ENCODE results near the gene ASPSCR1. TPM values are rescaled to one million over a fixed set of nuclear protein-coding genes. Genes with fewer than 3 reads are reported as not detected.
A peak's percentile ranks its signal among the peaks of the same experiment; 100 is the strongest.

The ASPSCR1 gene
- total and polyA plus RNA-seq, 2 of the 13 experiments (the other 11 are each of a cell fraction or from before 2014, with no cell fraction given): 274 to 314 TPM

DNA sequence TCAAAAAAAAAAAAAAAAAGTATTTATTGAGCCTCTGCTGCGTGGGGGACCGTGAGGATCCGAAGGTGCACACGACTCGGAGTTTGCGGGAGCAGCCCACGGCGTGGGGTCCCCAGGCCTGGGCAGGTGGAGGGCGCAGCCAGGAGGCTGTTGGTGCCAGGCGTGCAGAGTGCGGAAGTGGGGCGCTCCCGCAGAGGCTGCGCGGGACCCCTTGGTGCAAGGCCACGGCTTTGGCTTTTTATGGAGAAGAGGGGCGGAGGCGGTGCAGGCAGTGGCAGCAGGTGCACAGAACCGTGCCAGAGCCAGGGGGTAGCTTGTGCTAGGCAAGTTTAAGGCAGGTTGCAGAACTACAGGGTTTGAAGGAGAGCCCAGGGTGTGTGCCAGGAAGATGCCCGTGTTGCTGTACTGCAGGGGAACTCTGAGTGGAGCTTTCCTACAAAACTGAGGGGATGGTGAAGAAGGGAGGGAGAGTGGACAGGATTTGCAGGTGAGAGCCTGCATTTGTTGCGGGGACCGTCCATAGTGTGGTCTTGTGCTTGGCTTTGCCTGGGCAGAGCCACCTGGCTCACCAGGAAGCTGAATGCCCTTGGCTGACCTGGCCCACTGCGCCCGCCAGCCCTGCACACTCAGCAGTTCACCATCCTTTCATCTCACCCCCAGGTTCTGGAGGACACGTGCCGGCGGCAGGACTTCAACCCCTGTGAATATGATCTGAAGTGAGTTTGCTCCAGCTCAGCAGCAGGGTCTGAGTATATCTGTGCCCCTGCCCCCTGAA lies 1.3 kb downstream of the ASPSCR1 start (continued):
- TF ChIP-seq ELF3 (CRISPR knock-in tag; IDR thresholded peaks at IDR 0.05) (0 out of 2 replicates have a peak, but pooled peaks have one; percentile 12), TOE1 (CRISPR knock-in tag; IDR thresholded peaks at IDR 0.05) (no peak), ELF1 (CRISPR knock-in tag; IDR thresholded peaks at IDR 0.05) (peak; percentile 30; the same call in 1 of the 2 replicates), POLR2G (IDR thresholded peaks at IDR 0.05; ENCODE audit: low read depth, low read length) (peak; percentile 21; the same call in 1 of the 2 replicates), KDM4B (CRISPR knock-in tag; IDR thresholded peaks at IDR 0.05) (no peak), MAFF (IDR thresholded peaks at IDR 0.05; ENCODE audit: low read depth, low read length) (peak; percentile 79), ATRX (CRISPR knock-in tag; IDR thresholded peaks at IDR 0.05; ENCODE audit: borderline replicate concordance) (no peak), POLR2A (IDR thresholded peaks at IDR 0.05; ENCODE audit: insufficient read depth in 1 of 2, low read depth in 2 of 2, low read length in 2 of 2) (peak; percentile 4 to 60; a peak in 2 of 4 replicates), ZSCAN21 (CRISPR knock-in tag; IDR thresholded peaks at IDR 0.05; ENCODE audit: borderline replicate concordance) (0 out of 2 replicates have a peak, but pooled peaks have one; percentile 35), SIN3B (IDR thresholded peaks at IDR 0.05; ENCODE audit: low read length) (no peak), HNF4A (CRISPR knock-in tag; IDR thresholded peaks at IDR 0.05) (peak; percentile 64), MAFG (CRISPR knock-in tag; IDR thresholded peaks at IDR 0.05) (peak; percentile 69; the same call in 1 of the 2 replicates), ZNF225 (CRISPR knock-in tag; IDR thresholded peaks at IDR 0.05) (no peak), KDM5B (CRISPR knock-in tag; IDR thresholded peaks at IDR 0.05; ENCODE audit: borderline replicate concordance) (no peak), ZNF3 (CRISPR knock-in tag; IDR thresholded peaks at IDR 0.05) (no peak), ZSCAN29 (CRISPR knock-in tag; conservative IDR thresholded peaks at IDR 0.05) (no peak)
- TF ChIP-seq, protein P1, sequence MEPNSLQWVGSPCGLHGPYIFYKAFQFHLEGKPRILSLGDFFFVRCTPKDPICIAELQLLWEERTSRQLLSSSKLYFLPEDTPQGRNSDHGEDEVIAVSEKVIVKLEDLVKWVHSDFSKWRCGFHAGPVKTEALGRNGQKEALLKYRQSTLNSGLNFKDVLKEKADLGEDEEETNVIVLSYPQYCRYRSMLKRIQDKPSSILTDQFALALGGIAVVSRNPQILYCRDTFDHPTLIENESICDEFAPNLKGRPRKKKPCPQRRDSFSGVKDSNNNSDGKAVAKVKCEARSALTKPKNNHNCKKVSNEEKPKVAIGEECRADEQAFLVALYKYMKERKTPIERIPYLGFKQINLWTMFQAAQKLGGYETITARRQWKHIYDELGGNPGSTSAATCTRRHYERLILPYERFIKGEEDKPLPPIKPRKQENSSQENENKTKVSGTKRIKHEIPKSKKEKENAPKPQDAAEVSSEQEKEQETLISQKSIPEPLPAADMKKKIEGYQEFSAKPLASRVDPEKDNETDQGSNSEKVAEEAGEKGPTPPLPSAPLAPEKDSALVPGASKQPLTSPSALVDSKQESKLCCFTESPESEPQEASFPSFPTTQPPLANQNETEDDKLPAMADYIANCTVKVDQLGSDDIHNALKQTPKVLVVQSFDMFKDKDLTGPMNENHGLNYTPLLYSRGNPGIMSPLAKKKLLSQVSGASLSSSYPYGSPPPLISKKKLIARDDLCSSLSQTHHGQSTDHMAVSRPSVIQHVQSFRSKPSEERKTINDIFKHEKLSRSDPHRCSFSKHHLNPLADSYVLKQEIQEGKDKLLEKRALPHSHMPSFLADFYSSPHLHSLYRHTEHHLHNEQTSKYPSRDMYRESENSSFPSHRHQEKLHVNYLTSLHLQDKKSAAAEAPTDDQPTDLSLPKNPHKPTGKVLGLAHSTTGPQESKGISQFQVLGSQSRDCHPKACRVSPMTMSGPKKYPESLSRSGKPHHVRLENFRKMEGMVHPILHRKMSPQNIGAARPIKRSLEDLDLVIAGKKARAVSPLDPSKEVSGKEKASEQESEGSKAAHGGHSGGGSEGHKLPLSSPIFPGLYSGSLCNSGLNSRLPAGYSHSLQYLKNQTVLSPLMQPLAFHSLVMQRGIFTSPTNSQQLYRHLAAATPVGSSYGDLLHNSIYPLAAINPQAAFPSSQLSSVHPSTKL (CRISPR knock-in tag; IDR thresholded peaks at IDR 0.05): 0 out of 2 replicates have a peak, but pooled peaks have one; percentile 38
- TF ChIP-seq, protein P2, sequence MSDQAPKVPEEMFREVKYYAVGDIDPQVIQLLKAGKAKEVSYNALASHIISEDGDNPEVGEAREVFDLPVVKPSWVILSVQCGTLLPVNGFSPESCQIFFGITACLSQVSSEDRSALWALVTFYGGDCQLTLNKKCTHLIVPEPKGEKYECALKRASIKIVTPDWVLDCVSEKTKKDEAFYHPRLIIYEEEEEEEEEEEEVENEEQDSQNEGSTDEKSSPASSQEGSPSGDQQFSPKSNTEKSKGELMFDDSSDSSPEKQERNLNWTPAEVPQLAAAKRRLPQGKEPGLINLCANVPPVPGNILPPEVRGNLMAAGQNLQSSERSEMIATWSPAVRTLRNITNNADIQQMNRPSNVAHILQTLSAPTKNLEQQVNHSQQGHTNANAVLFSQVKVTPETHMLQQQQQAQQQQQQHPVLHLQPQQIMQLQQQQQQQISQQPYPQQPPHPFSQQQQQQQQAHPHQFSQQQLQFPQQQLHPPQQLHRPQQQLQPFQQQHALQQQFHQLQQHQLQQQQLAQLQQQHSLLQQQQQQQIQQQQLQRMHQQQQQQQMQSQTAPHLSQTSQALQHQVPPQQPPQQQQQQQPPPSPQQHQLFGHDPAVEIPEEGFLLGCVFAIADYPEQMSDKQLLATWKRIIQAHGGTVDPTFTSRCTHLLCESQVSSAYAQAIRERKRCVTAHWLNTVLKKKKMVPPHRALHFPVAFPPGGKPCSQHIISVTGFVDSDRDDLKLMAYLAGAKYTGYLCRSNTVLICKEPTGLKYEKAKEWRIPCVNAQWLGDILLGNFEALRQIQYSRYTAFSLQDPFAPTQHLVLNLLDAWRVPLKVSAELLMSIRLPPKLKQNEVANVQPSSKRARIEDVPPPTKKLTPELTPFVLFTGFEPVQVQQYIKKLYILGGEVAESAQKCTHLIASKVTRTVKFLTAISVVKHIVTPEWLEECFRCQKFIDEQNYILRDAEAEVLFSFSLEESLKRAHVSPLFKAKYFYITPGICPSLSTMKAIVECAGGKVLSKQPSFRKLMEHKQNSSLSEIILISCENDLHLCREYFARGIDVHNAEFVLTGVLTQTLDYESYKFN (CRISPR knock-in tag; conservative IDR thresholded peaks at IDR 0.05): no peak
- TF ChIP-seq, protein P3, sequence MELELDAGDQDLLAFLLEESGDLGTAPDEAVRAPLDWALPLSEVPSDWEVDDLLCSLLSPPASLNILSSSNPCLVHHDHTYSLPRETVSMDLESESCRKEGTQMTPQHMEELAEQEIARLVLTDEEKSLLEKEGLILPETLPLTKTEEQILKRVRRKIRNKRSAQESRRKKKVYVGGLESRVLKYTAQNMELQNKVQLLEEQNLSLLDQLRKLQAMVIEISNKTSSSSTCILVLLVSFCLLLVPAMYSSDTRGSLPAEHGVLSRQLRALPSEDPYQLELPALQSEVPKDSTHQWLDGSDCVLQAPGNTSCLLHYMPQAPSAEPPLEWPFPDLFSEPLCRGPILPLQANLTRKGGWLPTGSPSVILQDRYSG (CRISPR knock-in tag; IDR thresholded peaks at IDR 0.05): no peak
- TF ChIP-seq, protein P4, sequence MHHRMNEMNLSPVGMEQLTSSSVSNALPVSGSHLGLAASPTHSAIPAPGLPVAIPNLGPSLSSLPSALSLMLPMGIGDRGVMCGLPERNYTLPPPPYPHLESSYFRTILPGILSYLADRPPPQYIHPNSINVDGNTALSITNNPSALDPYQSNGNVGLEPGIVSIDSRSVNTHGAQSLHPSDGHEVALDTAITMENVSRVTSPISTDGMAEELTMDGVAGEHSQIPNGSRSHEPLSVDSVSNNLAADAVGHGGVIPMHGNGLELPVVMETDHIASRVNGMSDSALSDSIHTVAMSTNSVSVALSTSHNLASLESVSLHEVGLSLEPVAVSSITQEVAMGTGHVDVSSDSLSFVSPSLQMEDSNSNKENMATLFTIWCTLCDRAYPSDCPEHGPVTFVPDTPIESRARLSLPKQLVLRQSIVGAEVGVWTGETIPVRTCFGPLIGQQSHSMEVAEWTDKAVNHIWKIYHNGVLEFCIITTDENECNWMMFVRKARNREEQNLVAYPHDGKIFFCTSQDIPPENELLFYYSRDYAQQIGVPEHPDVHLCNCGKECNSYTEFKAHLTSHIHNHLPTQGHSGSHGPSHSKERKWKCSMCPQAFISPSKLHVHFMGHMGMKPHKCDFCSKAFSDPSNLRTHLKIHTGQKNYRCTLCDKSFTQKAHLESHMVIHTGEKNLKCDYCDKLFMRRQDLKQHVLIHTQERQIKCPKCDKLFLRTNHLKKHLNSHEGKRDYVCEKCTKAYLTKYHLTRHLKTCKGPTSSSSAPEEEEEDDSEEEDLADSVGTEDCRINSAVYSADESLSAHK (CRISPR knock-in tag; IDR thresholded peaks at IDR 0.05; ENCODE audit: borderline replicate concordance): no peak
